GM21360 (cell line): ENCODE data around the gene OCA2.

Experiments
- ATAC-seq: cut with Tn5 transposase; IDR thresholded peaks from one replicate; pipeline ENCODE4 v1.9.1; 2021; ENCODE audit warnings: mild to moderate bottlenecking, moderate library complexity; ENCODE audit not compliant: unreplicated experiment

OCA2 gene

GRCh38 chr15:28005004-28005527 lies 94.0 kb downstream of the OCA2 start:
- no peak for ATAC-seq

DNA sequence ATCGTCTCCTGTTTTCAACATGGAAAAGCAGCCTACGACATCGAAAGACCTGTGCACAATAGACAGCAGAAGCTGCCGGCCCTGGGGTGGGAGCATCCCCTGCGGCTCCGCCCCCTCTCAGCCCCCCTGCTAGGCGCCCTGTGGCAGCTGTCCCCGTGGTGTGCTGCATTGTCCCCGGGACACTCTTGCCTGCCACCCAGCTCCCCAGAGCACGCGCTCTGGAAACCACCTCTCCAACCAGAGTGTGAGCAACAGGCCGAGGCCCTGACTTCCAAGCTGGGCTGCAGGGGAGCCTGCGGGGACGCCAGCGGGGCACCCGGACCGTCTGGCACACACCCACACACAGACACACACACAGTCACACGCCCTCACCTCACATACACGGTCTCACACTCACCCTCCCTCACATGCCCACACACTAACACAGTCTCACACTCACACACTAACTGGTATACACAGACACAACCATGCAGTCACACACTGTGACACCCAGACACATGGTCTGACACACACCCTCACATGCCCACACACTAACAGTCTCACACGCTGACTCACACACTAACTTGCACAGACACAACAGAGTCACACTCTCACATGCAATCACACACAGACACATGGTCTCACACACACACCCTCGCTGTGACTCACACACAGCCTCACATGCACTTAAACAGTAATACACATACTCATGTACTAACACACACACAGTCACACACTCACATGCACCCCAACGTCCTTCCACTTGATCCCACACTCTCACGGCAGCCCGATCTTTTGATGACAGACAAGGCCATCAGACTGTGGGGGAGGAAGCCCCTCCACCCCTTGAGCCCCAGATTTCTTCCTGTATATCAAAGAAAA lies 94.7 kb downstream of the OCA2 start:
- no peak for ATAC-seq

GRCh38 chr15:28003302-28004037 lies 95.6 kb downstream of the OCA2 start:
- no peak for ATAC-seq

GRCh38 chr15:28002867-28003266 lies 96.2 kb downstream of the OCA2 start:
- ATAC-seq, result no peak

GRCh38 chr15:28002136-28002861 lies 96.8 kb downstream of the OCA2 start:
- ATAC-seq, result no peak

DNA sequence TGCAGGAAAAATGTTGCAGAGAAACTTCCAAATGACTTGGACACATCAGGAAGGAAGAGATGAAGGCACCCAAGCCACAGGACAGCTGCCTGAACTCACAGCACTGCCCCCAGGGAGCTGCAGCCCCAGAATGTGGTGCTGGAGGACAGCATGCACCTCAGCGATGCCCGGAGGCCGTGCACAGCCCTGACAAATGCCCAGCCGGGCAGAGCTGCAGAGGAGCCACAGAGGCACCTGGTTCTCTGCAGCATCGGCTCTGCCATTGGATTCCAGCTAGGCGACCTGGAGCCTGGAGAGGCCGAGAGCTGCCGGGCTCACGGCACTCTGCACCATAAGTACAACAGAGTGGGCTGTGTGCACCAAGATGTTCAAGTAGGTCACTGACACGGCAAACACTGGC lies 97.5 kb downstream of the OCA2 start:
- ATAC-seq, result no peak

GRCh38 chr15:27993996-27994780 lies 104.9 kb downstream of the OCA2 start:
- no peak for ATAC-seq

DNA sequence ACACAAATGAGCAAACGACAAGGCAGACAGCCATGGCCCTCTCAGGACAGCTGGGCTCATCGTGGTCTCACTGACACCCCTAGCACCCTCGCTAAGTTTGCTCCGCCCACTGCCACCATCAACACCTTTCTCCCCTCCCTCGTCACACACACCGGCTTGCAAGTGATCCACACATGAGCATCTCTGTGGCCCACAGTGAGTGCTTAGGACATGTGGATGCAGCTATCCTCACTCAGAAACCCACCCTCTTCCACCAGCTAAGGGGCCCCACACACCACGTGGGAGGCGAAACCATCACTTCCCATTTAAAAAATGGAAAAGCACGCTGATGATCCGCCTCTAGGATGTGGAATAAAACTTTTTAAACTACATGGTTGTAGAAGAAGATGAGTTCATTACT lies 105.6 kb downstream of the OCA2 start:
- no peak for ATAC-seq

DNA sequence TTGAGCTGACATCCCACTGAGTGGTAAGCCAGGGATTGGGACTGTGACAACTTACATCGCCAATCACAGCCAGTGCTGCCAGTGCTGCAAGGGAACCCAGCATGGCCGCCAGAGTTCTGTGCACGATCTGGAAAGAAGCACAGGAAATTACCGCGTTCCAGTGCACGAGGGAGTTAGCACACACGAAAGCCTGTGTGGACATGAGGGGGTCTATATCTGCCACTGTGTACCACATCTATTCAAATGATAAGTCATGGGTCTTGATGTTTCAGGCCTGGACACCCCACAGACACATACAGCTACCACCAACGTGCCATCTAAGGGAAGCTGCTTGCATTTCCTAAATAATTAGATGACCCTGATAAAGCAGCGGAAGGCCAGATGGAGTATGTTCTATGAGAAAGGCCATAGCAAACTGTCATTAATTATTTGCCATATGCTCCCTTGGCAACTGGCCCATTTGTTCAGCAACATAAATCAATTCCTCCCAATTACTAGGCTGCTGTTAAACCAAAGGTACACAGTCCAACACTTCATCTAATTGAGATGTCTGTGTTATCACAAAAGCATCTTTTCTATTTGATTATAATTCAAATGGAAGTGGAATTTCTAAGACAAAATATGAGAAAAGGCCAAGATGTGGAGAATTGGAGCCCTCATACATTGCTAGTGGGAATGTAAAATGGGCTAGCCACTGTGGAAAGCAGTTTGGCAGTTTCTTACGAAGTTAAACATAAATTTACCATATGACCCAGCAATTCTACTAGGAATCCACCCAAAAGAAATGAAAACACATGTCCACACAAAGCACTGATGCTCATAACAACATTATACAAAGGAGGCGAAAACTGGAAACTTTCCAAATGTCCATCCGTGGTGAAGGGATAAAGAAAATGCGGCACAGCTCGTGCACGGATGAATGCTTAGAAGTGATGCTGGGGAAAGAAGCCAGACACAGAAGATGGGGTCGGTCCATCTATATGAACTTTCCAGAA lies 108.3 kb downstream of the OCA2 start:
- no peak for ATAC-seq

GRCh38 chr15:27989838-27990237 lies 109.3 kb downstream of the OCA2 start:
- ATAC-seq, result no peak

GRCh38 chr15:27989427-27989826 lies 109.7 kb downstream of the OCA2 start:
- ATAC-seq, result no peak

DNA sequence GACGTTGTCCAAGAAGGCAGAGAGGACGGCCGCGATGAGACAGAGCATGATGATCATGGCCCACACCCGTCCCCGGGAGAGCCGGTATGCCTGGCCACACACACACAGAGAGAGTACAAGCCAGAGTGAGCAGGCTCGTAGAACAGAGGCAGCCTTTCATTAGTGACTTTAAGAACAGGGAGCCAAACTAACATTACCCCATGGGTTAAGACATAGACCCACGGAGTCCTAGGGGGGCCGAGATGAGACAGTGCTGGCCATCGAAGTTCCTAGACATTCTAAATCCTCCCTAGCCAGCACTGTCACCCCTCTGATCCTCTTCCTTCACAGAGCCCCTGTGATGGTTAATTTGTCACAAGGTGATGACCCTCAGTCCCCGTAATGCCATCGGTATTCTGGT lies 114.0 kb downstream of the OCA2 start:
- no peak for ATAC-seq

DNA sequence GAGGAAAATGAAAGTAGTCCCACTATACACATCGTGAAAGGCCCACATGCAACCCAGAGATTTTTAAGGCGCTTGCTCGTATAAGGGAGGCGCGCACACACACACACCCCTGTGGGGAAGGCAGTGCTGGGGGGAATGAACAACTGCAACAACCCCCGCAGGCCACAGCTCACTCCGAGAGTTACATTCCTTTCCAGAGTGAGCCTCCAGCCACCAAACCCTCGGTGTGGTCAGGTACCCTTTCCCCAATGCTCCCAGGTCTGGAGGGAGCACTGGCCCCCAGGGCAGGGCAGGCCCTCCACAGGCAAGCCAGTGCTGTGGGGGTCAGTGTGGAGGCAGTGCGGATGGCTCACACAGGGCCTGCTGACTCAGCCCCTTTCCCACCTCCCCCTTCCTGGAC lies 115.6 kb downstream of the OCA2 start:
- ATAC-seq, result no peak

GRCh38 chr15:27977696-27978095 lies 121.4 kb downstream of the OCA2 start:
- no peak for ATAC-seq

DNA sequence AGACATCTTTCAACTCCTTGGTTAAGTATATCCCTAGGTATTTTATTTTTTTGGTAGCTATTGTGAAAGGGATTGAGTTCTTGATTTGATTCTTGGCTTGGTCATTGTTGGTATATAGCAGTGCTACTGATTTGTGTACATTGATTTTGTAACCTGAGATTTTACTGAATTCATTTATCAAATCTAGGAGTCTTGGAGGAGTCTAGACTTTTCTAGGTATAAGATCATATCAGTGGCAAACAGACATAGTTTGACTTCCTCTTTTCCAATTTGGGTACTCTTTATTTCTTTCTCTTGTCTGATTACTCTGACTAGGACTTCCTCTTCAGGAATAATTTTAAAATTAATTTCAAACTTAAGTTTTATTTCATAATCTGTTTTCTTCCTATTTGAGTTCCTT lies 125.2 kb downstream of the OCA2 start:
- no peak for ATAC-seq

GRCh38 chr15:27970661-27971392 lies 128.3 kb downstream of the OCA2 start:
- no peak for ATAC-seq

- no peak for ATAC-seq
Observed at GRCh38 chr15:27967541-27967940, 131.6 kb downstream of the OCA2 start.

DNA sequence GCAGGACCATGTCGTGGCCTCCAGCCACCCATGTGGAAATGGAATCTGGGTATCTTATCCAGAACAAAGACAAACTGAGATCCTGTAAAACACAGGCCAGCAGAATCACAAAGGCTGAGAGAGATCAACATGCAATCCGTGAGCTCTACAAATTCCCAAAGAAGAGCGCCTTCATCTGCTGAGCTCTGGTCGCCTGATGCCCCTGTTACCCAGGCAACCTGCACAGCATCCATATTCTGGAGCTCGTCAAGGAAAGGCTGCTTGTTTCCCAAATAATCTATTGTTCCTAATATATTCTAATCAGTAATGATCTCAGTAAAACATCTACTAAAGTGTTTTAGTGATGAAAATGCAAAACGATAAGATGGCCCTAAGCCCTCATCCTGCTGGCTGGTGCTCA lies 133.6 kb downstream of the OCA2 start:
- no peak for ATAC-seq

DNA sequence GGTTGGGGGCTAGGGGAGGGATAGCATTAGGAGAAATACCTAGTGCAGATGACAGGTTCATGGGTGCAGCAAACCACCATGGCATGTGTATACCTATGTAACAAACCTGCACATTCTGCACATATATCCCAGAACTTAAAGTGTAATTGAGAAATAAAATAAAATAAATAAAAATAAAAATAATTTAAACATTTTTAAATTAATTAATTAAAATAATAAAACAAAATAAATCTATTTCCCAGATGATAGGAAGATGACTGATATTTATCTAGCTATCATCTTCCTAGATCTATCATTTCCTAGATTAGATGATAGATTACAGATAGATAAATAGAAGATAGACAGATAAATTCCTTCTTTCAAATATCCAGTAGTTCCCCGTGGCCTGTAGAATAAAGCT lies 137.3 kb downstream of the OCA2 start:
- no peak for ATAC-seq
